ENCODE results near the gene ACKR2. TPM values are rescaled to one million over a fixed set of nuclear protein-coding genes. Genes with fewer than 3 reads are reported as not detected.
"Not testable (repeated sequence)": the region's sequence is repeated elsewhere in the genome, so short reads cannot be mapped to it uniquely, and the experiment has no call there.

ACKR2 gene
- total RNA-seq, 1 experiment from 2014 or later = not detected

DNA sequence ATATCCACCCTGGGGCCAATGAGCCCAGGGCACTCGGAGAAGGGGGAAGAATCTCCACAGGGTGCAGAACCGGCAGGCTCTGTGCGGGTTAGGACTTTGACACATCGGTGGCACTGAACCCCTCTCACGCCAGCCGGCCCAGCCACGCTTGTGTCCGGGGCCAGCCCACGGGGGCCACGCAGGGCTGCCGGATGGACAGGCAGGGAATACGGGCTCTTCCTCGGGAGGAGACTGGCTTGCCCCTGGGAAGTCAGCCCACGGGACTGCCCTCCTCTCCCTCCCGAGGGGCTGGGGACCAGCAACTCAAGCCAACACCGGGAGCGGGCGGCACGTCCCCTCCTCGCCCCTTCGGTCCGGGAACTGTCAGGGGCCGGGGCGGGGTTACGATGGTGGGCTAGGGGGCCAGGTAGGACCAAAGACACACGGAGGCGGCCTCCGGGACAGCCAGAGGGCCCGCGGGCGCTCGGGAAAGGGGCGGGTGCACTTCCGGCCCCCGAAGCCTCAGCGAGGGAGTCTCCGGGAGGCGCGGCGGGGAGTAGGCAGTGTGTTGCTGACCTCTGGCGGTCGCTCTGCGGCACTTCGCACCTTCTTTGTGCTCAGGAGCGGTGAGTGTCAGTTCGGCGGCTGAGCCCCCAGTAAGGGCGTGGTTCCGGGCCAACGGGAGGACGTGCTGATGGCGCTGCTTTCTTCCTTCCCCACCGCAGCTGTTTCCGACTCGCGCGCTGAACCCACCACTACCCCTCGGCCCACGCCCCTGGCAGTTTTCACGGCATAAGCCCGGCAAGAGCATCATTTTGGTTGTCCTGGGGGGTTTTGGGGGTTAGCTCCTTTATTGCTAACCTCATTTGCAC is 71.6 kb downstream of the ACKR2 start:
- H4K5ac ChIP-seq (ENCODE audit: insufficient read length, low read depth, low read length) = no peak overlapping the region
- H2BK5ac ChIP-seq (ENCODE audit: insufficient read length, low read length) = no peak overlapping the region
- H2AK5ac ChIP-seq (ENCODE audit: insufficient read length, low read length) = no peak overlapping the region
- H3K79me1 ChIP-seq (ENCODE audit: insufficient read depth, low read depth, low read length, poor library complexity, severe bottlenecking) = no peaks in the 10 kb centered on the region
- peaks cover 4% of the 10 kb centered on the region; the same call in 1 of the 2 replicates for H3K4me1 ChIP-seq (ENCODE audit: insufficient read depth, low read length)
- peak overlapping the region; percentile 91 for H3K14ac ChIP-seq (ENCODE audit: insufficient read depth, low read length)
- H3K18ac ChIP-seq (ENCODE audit: insufficient read length, low read depth, low read length) = peak overlapping the region; percentile 86
- Mint-ChIP-seq H3K27me3 (ENCODE audit: low read depth) (peaks cover 2% of the 10 kb centered on the region; the same call in 1 of the 2 replicates), H3K4me3 (peak overlapping the region; percentile 67 to 82), H3K9me3 (no peaks in the 10 kb centered on the region), H3K36me3 (ENCODE audit: insufficient read depth in 1 of 3, low read depth in 3 of 3) (no peaks in the 10 kb centered on the region), H3K27ac (peak overlapping the region in 1 of 3 experiments; percentile 91; a peak in 3 of 7 replicates), H3K4me1 (peaks cover 22 to 25% of the 10 kb centered on the region in 2 experiments)
- WGBS (ENCODE audit: extremely low coverage, insufficient read length, low lambda C conversion rate) = no CpG with 5 or more reads among the region's 61 CpGs
- H3K56ac ChIP-seq (ENCODE audit: insufficient read length, low read depth, low read length) = no peak overlapping the region
- H2AFZ ChIP-seq (ENCODE audit: low read length) = no peak overlapping the region
- no peak overlapping the region for H2BK12ac ChIP-seq (ENCODE audit: insufficient read length, low read depth, low read length)
- no peak overlapping the region for H4K91ac ChIP-seq (ENCODE audit: insufficient read length, low read depth, low read length)
- H3K79me2 ChIP-seq (ENCODE audit: insufficient read depth, low read length) = no peaks in the 10 kb centered on the region
- H4K8ac ChIP-seq (replicated peaks; ENCODE audit: insufficient read length, low read depth, low read length) = no peak overlapping the region
- H3K23ac ChIP-seq (ENCODE audit: insufficient read length, low read depth, low read length) = no peak overlapping the region
- no peak overlapping the region for H3K27ac ChIP-seq (ENCODE audit: insufficient read length, low read depth, low read length)
- peak overlapping the region; percentile 49 for H3K9ac ChIP-seq (ENCODE audit: extremely low read depth, insufficient read length, low read length)
- TF ChIP-seq, protein P1, sequence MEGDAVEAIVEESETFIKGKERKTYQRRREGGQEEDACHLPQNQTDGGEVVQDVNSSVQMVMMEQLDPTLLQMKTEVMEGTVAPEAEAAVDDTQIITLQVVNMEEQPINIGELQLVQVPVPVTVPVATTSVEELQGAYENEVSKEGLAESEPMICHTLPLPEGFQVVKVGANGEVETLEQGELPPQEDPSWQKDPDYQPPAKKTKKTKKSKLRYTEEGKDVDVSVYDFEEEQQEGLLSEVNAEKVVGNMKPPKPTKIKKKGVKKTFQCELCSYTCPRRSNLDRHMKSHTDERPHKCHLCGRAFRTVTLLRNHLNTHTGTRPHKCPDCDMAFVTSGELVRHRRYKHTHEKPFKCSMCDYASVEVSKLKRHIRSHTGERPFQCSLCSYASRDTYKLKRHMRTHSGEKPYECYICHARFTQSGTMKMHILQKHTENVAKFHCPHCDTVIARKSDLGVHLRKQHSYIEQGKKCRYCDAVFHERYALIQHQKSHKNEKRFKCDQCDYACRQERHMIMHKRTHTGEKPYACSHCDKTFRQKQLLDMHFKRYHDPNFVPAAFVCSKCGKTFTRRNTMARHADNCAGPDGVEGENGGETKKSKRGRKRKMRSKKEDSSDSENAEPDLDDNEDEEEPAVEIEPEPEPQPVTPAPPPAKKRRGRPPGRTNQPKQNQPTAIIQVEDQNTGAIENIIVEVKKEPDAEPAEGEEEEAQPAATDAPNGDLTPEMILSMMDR (conservative IDR thresholded peaks at IDR 0.05) = peak; percentile 97
- peaks cover 4% of the 10 kb centered on the region for H3K23me2 ChIP-seq (ENCODE audit: insufficient read length, low read depth, low read length, poor library complexity, severe bottlenecking)
- no peak overlapping the region for H3T11ph ChIP-seq (ENCODE audit: low read length)
- H3K9me3 ChIP-seq (ENCODE audit: control insufficient read depth, low read depth, low read length) = no peaks in the 10 kb centered on the region
- no peak overlapping the region for H3K4ac ChIP-seq (ENCODE audit: low read depth, low read length)
- H2BK15ac ChIP-seq (ENCODE audit: low read depth, low read length) = no peak overlapping the region
- peak overlapping the region; percentile 35 for H3K4me2 ChIP-seq (ENCODE audit: insufficient read depth, insufficient read length, low read length)
- H2BK20ac ChIP-seq (ENCODE audit: low read depth, low read length, poor library complexity, severe bottlenecking) = no peak overlapping the region
- no peaks in the 10 kb centered on the region for H3K27me3 ChIP-seq (ENCODE audit: insufficient read depth, low read length)
- no peak overlapping the region for H2BK120ac ChIP-seq (ENCODE audit: low read depth, low read length, poor library complexity, severe bottlenecking)
- DNase-seq = peak; percentile 95
- H4K20me1 ChIP-seq (ENCODE audit: control insufficient read depth, insufficient read depth, insufficient read length) = no peaks in the 10 kb centered on the region

DNA sequence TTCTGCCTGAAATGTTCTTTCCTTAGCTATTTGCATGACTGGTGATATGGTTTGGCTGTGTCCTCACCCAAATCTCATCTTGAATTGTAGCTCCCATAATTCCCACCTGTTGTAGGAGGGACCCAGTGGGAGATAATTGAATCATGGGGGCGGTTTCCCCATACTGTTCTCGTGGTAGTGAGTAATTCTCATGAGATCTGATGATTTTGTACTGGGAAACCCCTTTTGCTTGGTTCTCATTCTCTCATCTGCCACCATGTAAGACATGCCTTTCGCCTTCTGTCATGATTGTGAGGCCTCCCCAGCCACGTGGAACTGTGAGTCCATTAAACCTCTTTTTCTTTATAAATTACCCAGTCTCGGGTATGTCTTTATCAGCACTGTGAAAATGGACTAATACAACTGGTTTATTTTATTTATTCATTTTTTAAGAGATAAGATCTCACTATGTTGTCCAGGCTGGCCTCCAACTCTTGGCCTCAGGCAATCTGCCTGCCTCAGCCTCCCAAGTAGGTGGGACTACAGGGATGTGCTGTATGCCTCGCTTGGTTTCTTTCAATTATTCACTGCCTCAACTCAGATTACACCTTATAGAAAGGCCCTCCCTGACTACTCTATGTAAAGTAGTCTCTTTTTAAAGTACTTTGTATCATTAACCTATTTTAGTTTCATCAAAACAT is 74.1 kb downstream of the ACKR2 start:
- not testable (repeated sequence) for H2BK20ac ChIP-seq (ENCODE audit: low read depth, low read length, poor library complexity, severe bottlenecking); H2BK5ac ChIP-seq (ENCODE audit: insufficient read length, low read length); H3K56ac ChIP-seq (ENCODE audit: insufficient read length, low read depth, low read length); H4K8ac ChIP-seq (replicated peaks; ENCODE audit: insufficient read length, low read depth, low read length); H3K14ac ChIP-seq (ENCODE audit: insufficient read depth, low read length); H3K27ac ChIP-seq (ENCODE audit: insufficient read length, low read depth, low read length); H2BK12ac ChIP-seq (ENCODE audit: insufficient read length, low read depth, low read length); H4K91ac ChIP-seq (ENCODE audit: insufficient read length, low read depth, low read length); H3K27me3 ChIP-seq (ENCODE audit: insufficient read depth, low read length); H2AK5ac ChIP-seq (ENCODE audit: insufficient read length, low read length); H3K18ac ChIP-seq (ENCODE audit: insufficient read length, low read depth, low read length); H3K4me3 Mint-ChIP-seq; H3K27ac Mint-ChIP-seq; H3K4ac ChIP-seq (ENCODE audit: low read depth, low read length); H2BK15ac ChIP-seq (ENCODE audit: low read depth, low read length); H2AFZ ChIP-seq (ENCODE audit: low read length); H3K9ac ChIP-seq (ENCODE audit: extremely low read depth, insufficient read length, low read length); H3K23me2 ChIP-seq (ENCODE audit: insufficient read length, low read depth, low read length, poor library complexity, severe bottlenecking); H3K9me3 ChIP-seq (ENCODE audit: control insufficient read depth, low read depth, low read length); DNase-seq; H4K5ac ChIP-seq (ENCODE audit: insufficient read length, low read depth, low read length); H3K23ac ChIP-seq (ENCODE audit: insufficient read length, low read depth, low read length); H3K79me1 ChIP-seq (ENCODE audit: insufficient read depth, low read depth, low read length, poor library complexity, severe bottlenecking); H2BK120ac ChIP-seq (ENCODE audit: low read depth, low read length, poor library complexity, severe bottlenecking); H3K9me3 Mint-ChIP-seq; H4K20me1 ChIP-seq (ENCODE audit: control insufficient read depth, insufficient read depth, insufficient read length); H3K27me3 Mint-ChIP-seq (ENCODE audit: low read depth); H3T11ph ChIP-seq (ENCODE audit: low read length); H3K36me3 Mint-ChIP-seq (ENCODE audit: insufficient read depth in 1 of 3, low read depth in 3 of 3); H3K4me1 ChIP-seq (ENCODE audit: insufficient read depth, low read length); H3K4me2 ChIP-seq (ENCODE audit: insufficient read depth, insufficient read length, low read length); H3K79me2 ChIP-seq (ENCODE audit: insufficient read depth, low read length)
- WGBS (ENCODE audit: extremely low coverage, insufficient read length, low lambda C conversion rate) = no CpG with 5 or more reads among the region's 6 CpGs
- peaks cover 33% of the 10 kb centered on the region in 2 experiments for H3K4me1 Mint-ChIP-seq
